HG02938 (cell line): ENCODE data around the gene SDK1.

ENCODE experiments used
- ATAC-seq: cut with Tn5 transposase; IDR thresholded peaks from one replicate; pipeline ENCODE4 v1.9.1; 2021; ENCODE audit warnings: mild to moderate bottlenecking, moderate library complexity; ENCODE audit not compliant: unreplicated experiment

Gene SDK1

GRCh38 chr7:3408814-3409595, 108.0 kb downstream of the SDK1 start:
- no peak for ATAC-seq

GRCh38 chr7:3412871-3413270, 111.8 kb downstream of the SDK1 start:
- ATAC-seq = no peak

- no peak for ATAC-seq
Measured at GRCh38 chr7:3415861-3416312, 114.8 kb downstream of the SDK1 start.

- ATAC-seq = no peak
Measured at GRCh38 chr7:3416453-3416852, 115.4 kb downstream of the SDK1 start.

- ATAC-seq = no peak
Measured at GRCh38 chr7:3425087-3425486, 124.0 kb downstream of the SDK1 start.

- ATAC-seq = no peak
Measured at GRCh38 chr7:3426064-3426463, 125.0 kb downstream of the SDK1 start.

GRCh38 chr7:3427957-3428356, 126.9 kb downstream of the SDK1 start:
- ATAC-seq = no peak

GRCh38 chr7:3429981-3430380, 128.9 kb downstream of the SDK1 start:
- no peak for ATAC-seq

GRCh38 chr7:3430588-3430987, 129.5 kb downstream of the SDK1 start:
- ATAC-seq = no peak

GRCh38 chr7:3431306-3431705, 130.3 kb downstream of the SDK1 start:
- no peak for ATAC-seq

GRCh38 chr7:3432911-3433310, 131.9 kb downstream of the SDK1 start:
- ATAC-seq = no peak

- no peak for ATAC-seq
Measured at GRCh38 chr7:3434611-3435010, 133.6 kb downstream of the SDK1 start.

GRCh38 chr7:3436112-3436511, 135.1 kb downstream of the SDK1 start:
- no peak for ATAC-seq

GRCh38 chr7:3436746-3437145, 135.7 kb downstream of the SDK1 start:
- no peak for ATAC-seq

- no peak for ATAC-seq
Measured at GRCh38 chr7:3437467-3437866, 136.4 kb downstream of the SDK1 start.

GRCh38 chr7:3438352-3438751, 137.3 kb downstream of the SDK1 start:
- no peak for ATAC-seq

- no peak for ATAC-seq
Measured at GRCh38 chr7:3439333-3440030, 138.4 kb downstream of the SDK1 start.

- no peak for ATAC-seq
Measured at GRCh38 chr7:3440509-3440908, 139.5 kb downstream of the SDK1 start.

- ATAC-seq = no peak
Measured at GRCh38 chr7:3443716-3444115, 142.7 kb downstream of the SDK1 start.

GRCh38 chr7:3446786-3447185, 145.7 kb downstream of the SDK1 start:
- ATAC-seq = no peak

GRCh38 chr7:3451701-3452100, 150.6 kb downstream of the SDK1 start:
- ATAC-seq = no peak

- ATAC-seq = no peak
Measured at GRCh38 chr7:3453398-3453797, 152.3 kb downstream of the SDK1 start.
